ENCODE results near the gene MTFR1L. TPM values are rescaled to one million over a fixed set of nuclear protein-coding genes. Genes with fewer than 3 reads are reported as not detected.
A peak's percentile ranks its signal among the peaks of the same experiment; 100 is the strongest.

MTFR1L gene
- polyA plus RNA-seq, 2 of the 4 experiments (the other 2 are of a cell fraction), result 26.1 TPM

DNA sequence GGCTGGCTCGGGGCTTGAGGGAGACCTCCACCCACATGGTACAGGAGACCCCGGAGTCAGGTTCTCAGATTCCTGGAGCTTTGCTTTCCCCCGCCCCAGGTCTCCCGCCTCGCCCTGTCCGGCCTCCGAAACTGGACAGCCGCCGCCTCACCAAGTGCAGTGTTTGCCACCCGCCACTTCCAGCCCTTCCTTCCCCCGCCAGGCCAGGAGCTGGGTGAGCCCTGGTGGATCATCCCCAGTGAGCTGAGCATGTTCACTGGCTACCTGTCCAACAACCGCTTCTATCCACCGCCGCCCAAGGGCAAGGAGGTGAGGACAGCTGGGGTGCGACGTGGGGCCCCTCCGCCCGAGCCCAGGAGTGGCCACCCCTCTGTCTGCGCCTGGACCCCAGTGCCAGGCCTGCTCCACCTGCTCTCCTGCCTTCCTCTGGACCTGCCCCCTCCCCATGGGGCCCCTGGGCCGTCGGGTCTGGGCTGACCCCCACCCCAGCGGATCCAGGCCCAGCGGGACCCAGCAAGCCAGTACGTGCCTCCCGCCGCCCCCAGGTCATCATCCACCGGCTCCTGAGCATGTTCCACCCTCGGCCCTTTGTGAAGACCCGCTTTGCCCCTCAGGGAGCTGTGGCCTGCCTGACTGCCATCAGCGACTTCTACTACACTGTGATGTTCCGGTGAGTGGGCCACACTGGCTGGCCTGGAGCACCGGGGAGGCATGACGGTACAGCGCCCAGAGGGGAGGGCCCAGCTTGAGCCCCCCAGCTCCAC lies 11.1 kb upstream of the MTFR1L start:
- ATAC-seq, result no peak
- no peaks in the 10 kb centered on the region for H3K9me3 ChIP-seq
- no peak overlapping the region for H3K27ac ChIP-seq
- H3K4me2 ChIP-seq, result no peak overlapping the region
- TF ChIP-seq RAD21 (conservative IDR thresholded peaks at IDR 0.05 in 1 of 2, IDR thresholded peaks at IDR 0.05 in 1 of 2) (no peak), SMC3 (IDR thresholded peaks at IDR 0.05) (no peak)
- no peak for FAIRE-seq
- whole genome bisulfite sequencing (ENCODE audit: missing lambda C conversion rate), result 98% methylated on average over 12 of the region's 34 CpGs
- ChIA-PET POLR2A (interaction anchor here (0.8 to 1.3 kb wide), 3 partner anchors 11 to 561 kb away, joined by 3 to 4 read pairs (median 3); partner anchors contain the start of genes MTFR1L and RSRP1), CTCF (interaction anchor here (1.9 to 4.4 kb wide), 4 partner anchors 10 to 305 kb away, joined by 8 to 21 read pairs (median 14); partner anchors contain the start of gene SELENON)
- DNase-seq (ENCODE audit: low read depth in 1 of 2, low spot score in 1 of 2), result no peak
- peaks cover 5% of the 10 kb centered on the region; the same call in 1 of the 3 replicates for H3K4me1 ChIP-seq
- H3K4me3 ChIP-seq, result no peak overlapping the region

GRCh38 chr1:25809283-25809926 lies 10.3 kb upstream of the MTFR1L start:
- FAIRE-seq (no peak), DNase-seq (ENCODE audit: low read depth in 1 of 2, low spot score in 1 of 2) (no peak), ATAC-seq (no peak)
- Histone ChIP-seq H3K9me3 (no peaks in the 10 kb centered on the region), H3K4me3 (no peak overlapping the region), H3K4me2 (no peak overlapping the region), H3K4me1 (no peaks in the 10 kb centered on the region), H3K27ac (no peak overlapping the region)
- WGBS (ENCODE audit: missing lambda C conversion rate), result 93% methylated on average over 18 of the region's 18 CpGs
- ChIA-PET POLR2A (interaction anchor here (0.9 to 1.7 kb wide), 2 partner anchors 9 to 11 kb away, joined by 3 to 6 read pairs; partner anchors contain the start of genes MTFR1L and SELENON), CTCF (interaction anchor here (0.6 to 4.4 kb wide), 16 partner anchors 8 to 569 kb away, joined by 3 to 21 read pairs (median 4); partner anchors contain the start of gene SELENON)
- TF ChIP-seq, protein P1, sequence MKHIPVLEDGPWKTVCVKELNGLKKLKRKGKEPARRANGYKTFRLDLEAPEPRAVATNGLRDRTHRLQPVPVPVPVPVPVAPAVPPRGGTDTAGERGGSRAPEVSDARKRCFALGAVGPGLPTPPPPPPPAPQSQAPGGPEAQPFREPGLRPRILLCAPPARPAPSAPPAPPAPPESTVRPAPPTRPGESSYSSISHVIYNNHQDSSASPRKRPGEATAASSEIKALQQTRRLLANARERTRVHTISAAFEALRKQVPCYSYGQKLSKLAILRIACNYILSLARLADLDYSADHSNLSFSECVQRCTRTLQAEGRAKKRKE (CRISPR knock-in tag; IDR thresholded peaks at IDR 0.05; ENCODE audit: low read depth), result no peak
- TF ChIP-seq NFE2L2 (conservative IDR thresholded peaks at IDR 0.05; ENCODE audit: low read length), result no peak
- TF ChIP-seq, protein P2, sequence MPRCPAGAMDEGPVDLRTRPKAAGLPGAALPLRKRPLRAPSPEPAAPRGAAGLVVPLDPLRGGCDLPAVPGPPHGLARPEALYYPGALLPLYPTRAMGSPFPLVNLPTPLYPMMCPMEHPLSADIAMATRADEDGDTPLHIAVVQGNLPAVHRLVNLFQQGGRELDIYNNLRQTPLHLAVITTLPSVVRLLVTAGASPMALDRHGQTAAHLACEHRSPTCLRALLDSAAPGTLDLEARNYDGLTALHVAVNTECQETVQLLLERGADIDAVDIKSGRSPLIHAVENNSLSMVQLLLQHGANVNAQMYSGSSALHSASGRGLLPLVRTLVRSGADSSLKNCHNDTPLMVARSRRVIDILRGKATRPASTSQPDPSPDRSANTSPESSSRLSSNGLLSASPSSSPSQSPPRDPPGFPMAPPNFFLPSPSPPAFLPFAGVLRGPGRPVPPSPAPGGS (IDR thresholded peaks at IDR 0.05), result no peak

DNA sequence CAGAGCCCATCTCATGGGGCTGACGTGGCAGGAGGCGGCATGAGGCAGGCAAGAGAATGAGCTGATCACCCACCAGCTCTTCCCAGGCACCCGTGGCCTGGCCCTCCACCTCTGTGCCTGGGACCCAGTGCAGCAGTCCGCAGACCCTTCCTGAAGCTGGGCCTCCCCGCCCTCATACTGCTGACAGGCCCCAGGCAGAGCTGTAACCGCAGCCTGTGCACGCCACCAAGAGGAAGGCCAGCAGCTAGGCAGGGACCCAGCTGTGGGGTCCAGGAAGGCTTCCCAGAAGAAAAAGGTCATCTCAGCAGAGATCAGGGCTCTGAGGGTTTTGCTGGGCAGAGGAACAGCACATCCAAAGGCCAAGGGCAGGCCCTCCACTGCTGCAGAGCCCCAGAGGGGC lies 9.8 kb upstream of the MTFR1L start:
- POLR2A ChIA-PET, result interaction anchor here (0.6 to 1.7 kb wide), 3 partner anchors 10 to 288 kb away, joined by 3 to 6 read pairs (median 3); partner anchors contain the start of genes MTFR1L and SELENON
- Histone ChIP-seq H3K4me1 (no peaks in the 10 kb centered on the region), H3K4me2 (no peak overlapping the region), H3K9me3 (no peaks in the 10 kb centered on the region), H3K27ac (no peak overlapping the region), H3K4me3 (no peak overlapping the region)
- no peak for TF ChIP-seq FOXS1 (CRISPR knock-in tag; IDR thresholded peaks at IDR 0.05)
- no peak for TF ChIP-seq NPAS2 (CRISPR knock-in tag; IDR thresholded peaks at IDR 0.05; ENCODE audit: borderline replicate concordance)
- no peak for TF ChIP-seq POLR2A (IDR thresholded peaks at IDR 0.05; ENCODE audit: low read length)
- TF ChIP-seq RAD21 (conservative IDR thresholded peaks at IDR 0.05 in 1 of 2, IDR thresholded peaks at IDR 0.05 in 1 of 2), result no peak
- no peak for TF ChIP-seq REST (IDR thresholded peaks at IDR 0.05)
- TF ChIP-seq SREBF2 (IDR thresholded peaks at IDR 0.05), result no peak
- TF ChIP-seq JUNB (IDR thresholded peaks at IDR 0.05), result no peak
- TF ChIP-seq HOXA7 (CRISPR knock-in tag; IDR thresholded peaks at IDR 0.05), result no peak
- no CpG with 5 or more reads among the region's 7 CpGs for WGBS (ENCODE audit: missing lambda C conversion rate)
- FAIRE-seq (no peak), DNase-seq (ENCODE audit: low read depth in 1 of 2, low spot score in 1 of 2) (no peak), ATAC-seq (peak in 1 of 2 experiments; percentile 13; a peak in 3 of 6 replicates)
- CTCF ChIA-PET, result interaction anchor here (0.6 to 4.4 kb wide), 20 partner anchors 8 to 570 kb away, joined by 3 to 21 read pairs (median 4); partner anchors contain the start of genes MACO1 and SELENON
